H1 (cell line): ENCODE data around the gene COL21A1. TPM values are rescaled to one million over a fixed set of nuclear protein-coding genes. Genes with fewer than 3 reads are reported as not detected.

ENCODE experiments used
- CTCF ChIA-PET: fragments of 300-600 bp; sonication (Branson Sonifier 250); formaldehyde crosslinking; loops from one replicate; lab custom pipeline; 2021; ENCODE audit not compliant: partially characterized antibody; lab: Charles Lee
- POLR2A ChIA-PET: fragments of 300-600 bp; sonication (Branson Sonifier 250); formaldehyde crosslinking; loops from one replicate; lab custom pipeline; 2021; ENCODE audit warnings: inconsistent platforms; ENCODE audit not compliant: partially characterized antibody; lab: Charles Lee
- DNase-seq, 2 experiments: peaks; one replicate each; pipeline versions ENCODE4 v3.0.0 to v3.0.0-alpha.2; 2010 to 2022; ENCODE audit warnings: low spot score in 2 of 2, low read depth in 1 of 2, mixed read lengths in 1 of 2
- FAIRE-seq: peaks from 2 replicates; lab custom pipeline; 2011; peaks lifted over from hg19 to GRCh38; lab: Jason Lieb, UNC
- H2AFZ ChIP-seq: 2 replicates; pipeline ENCODE4 v1.8.1; 2012; ENCODE audit warnings: low read length, inconsistent platforms
- H2AK5ac ChIP-seq: 2 replicates; pipeline ENCODE4 v1.6.1; 2013; ENCODE audit warnings: low read depth, low read length
- H2BK120ac ChIP-seq: replicated peaks from 2 replicates; pipeline ENCODE3; 2013; ENCODE audit warnings: low read depth, low read length, inconsistent platforms
- H2BK12ac ChIP-seq: 2 replicates; pipeline ENCODE4 v1.6.1; 2013; ENCODE audit warnings: low read depth, low read length
- H2BK15ac ChIP-seq: 2 replicates; pipeline ENCODE4 v1.6.1; 2013; ENCODE audit warnings: low read length
- H2BK20ac ChIP-seq: 2 replicates; pipeline ENCODE4 v1.6.1; 2013; ENCODE audit warnings: low read length
- H2BK5ac ChIP-seq: 2 replicates; pipeline ENCODE4 v1.6.1; 2013; ENCODE audit warnings: low read depth, low read length
- H3K14ac ChIP-seq: 2 replicates; pipeline ENCODE4 v1.6.1; 2013; ENCODE audit warnings: inconsistent platforms; ENCODE audit not compliant: insufficient read length
- H3K18ac ChIP-seq: 2 replicates; pipeline ENCODE4 v1.6.1; 2013; ENCODE audit warnings: low read length; ENCODE audit errors: extremely low read depth
- H3K23ac ChIP-seq: 2 replicates; pipeline ENCODE4 v1.6.1; 2013; ENCODE audit warnings: inconsistent platforms; ENCODE audit not compliant: insufficient read length
- H3K23me2 ChIP-seq: 2 replicates; pipeline ENCODE4 v1.6.1; 2013; ENCODE audit warnings: low read depth, low read length
- H3K27ac ChIP-seq: 2 replicates; pipeline ENCODE4 v1.6.1; 2011; ENCODE audit warnings: low read depth, low read length, inconsistent platforms
- H3K27me3 ChIP-seq, 4 experiments: replicated peaks in 1 of 4; 1 replicate in 1 of 4; 2 replicates in 3 of 4; pipeline versions ENCODE4 v1.6.1 to v1.8.1; 2011 to 2013; ENCODE audit warnings: low read length in 3 of 4, mild to moderate bottlenecking in 3 of 4, inconsistent platforms in 2 of 4, mixed read lengths in 2 of 4, moderate library complexity in 1 of 4; ENCODE audit not compliant: control insufficient read depth in 3 of 4, insufficient read depth in 3 of 4; ENCODE audit errors: extremely low read depth in 1 of 4
- H3K36me3 ChIP-seq, 4 experiments: 2 replicates each; pipeline versions ENCODE4 v1.6.1 to v1.8.1; 2011 to 2013; ENCODE audit warnings: mild to moderate bottlenecking in 4 of 4, low read length in 3 of 4, moderate library complexity in 2 of 4, control low read depth in 1 of 4, inconsistent platforms in 1 of 4; ENCODE audit not compliant: insufficient read depth in 4 of 4, control insufficient read depth in 2 of 4
- H3K4ac ChIP-seq: replicated peaks from 2 replicates; pipeline ENCODE3; 2013; ENCODE audit warnings: low read length, low read depth, mixed read lengths, inconsistent platforms; ENCODE audit not compliant: insufficient read length
- H3K4me1 ChIP-seq, 4 experiments: replicated peaks in 1 of 4; 1 replicate in 1 of 4; 2 replicates in 3 of 4; pipeline versions ENCODE4 v1.6.1 to v1.8.1; 2011 to 2013; ENCODE audit warnings: low read length in 3 of 4, inconsistent platforms in 2 of 4, mixed read lengths in 1 of 4; ENCODE audit not compliant: insufficient read depth in 4 of 4, control insufficient read depth in 3 of 4
- H3K4me2 ChIP-seq, 2 experiments: 2 replicates each; pipeline versions ENCODE4 v1.6.1 to v1.8.1; 2011 to 2013; ENCODE audit warnings: low read depth in 2 of 2, low read length in 2 of 2, control low read depth in 1 of 2, inconsistent platforms in 1 of 2, mild to moderate bottlenecking in 1 of 2; ENCODE audit not compliant: insufficient read depth in 1 of 2
- H3K4me3 ChIP-seq, 4 experiments: fragments of 200-600, 300-600 bp in 1 of 4; sonication (generic), shearing (Covaris generic), sonication (Bioruptor Twin) in 1 of 4; 2 replicates each; pipeline versions ENCODE4 v1.5.1 to v1.8.1; 2011 to 2016; ENCODE audit warnings: low read length in 4 of 4, low read depth in 3 of 4, control low read depth in 2 of 4, inconsistent platforms in 2 of 4, mild to moderate bottlenecking in 2 of 4, mixed read lengths in 1 of 4, moderate library complexity in 1 of 4; ENCODE audit not compliant: insufficient read depth in 2 of 4; ENCODE audit errors: extremely low read depth in 1 of 4
- H3K56ac ChIP-seq: replicated peaks from 2 replicates; pipeline ENCODE3; 2013; ENCODE audit warnings: low read depth, mild to moderate bottlenecking, mixed read lengths, low read length, inconsistent platforms; ENCODE audit not compliant: insufficient read length
- H3K79me1 ChIP-seq: 2 replicates; pipeline ENCODE4 v1.6.1; 2013; ENCODE audit warnings: low read depth, low read length, control low read depth
- H3K79me2 ChIP-seq, 2 experiments: 2 replicates each; pipeline versions ENCODE4 v1.6.1 to v1.8.1; 2012 to 2013; ENCODE audit warnings: low read length in 2 of 2, mild to moderate bottlenecking in 2 of 2, inconsistent platforms in 1 of 2; ENCODE audit not compliant: insufficient read depth in 2 of 2, control insufficient read depth in 1 of 2
- H3K9ac ChIP-seq, 4 experiments: replicated peaks in 1 of 4; 1 replicate in 1 of 4; 2 replicates in 3 of 4; pipeline versions ENCODE4 v1.6.1 to v1.8.1; 2011 to 2013; ENCODE audit warnings: low read depth in 3 of 4, low read length in 3 of 4, control low read depth in 2 of 4, mild to moderate bottlenecking in 2 of 4, moderate library complexity in 2 of 4, inconsistent platforms in 1 of 4; ENCODE audit errors: extremely low read depth in 1 of 4
- H3K9me3 ChIP-seq, 2 experiments: 2 replicates each; pipeline versions ENCODE4 v1.6.1 to v1.8.1; 2012 to 2013; ENCODE audit warnings: mild to moderate bottlenecking in 2 of 2, moderate library complexity in 2 of 2, control low read depth in 1 of 2, inconsistent platforms in 1 of 2, low read depth in 1 of 2, low read length in 1 of 2, mixed read lengths in 1 of 2; ENCODE audit not compliant: insufficient read depth in 2 of 2
- H4K20me1 ChIP-seq, 2 experiments: replicated peaks in 1 of 2; 2 replicates each; pipeline versions ENCODE3 to v1.8.1; 2011 to 2013; ENCODE audit warnings: inconsistent platforms in 2 of 2, low read length in 2 of 2, mild to moderate bottlenecking in 1 of 2; ENCODE audit not compliant: insufficient read depth in 2 of 2, control insufficient read depth in 1 of 2
- H4K5ac ChIP-seq: 2 replicates; pipeline ENCODE4 v1.6.1; 2013; ENCODE audit warnings: low read length, low read depth, mixed read lengths, inconsistent platforms; ENCODE audit not compliant: insufficient read length
- H4K8ac ChIP-seq: 2 replicates; pipeline ENCODE4 v1.8.0; 2013; ENCODE audit warnings: mild to moderate bottlenecking, moderate library complexity, low read length, inconsistent platforms; ENCODE audit not compliant: insufficient read depth; ENCODE audit errors: extremely low read depth
- H4K91ac ChIP-seq: replicated peaks from 2 replicates; pipeline ENCODE3; 2013; ENCODE audit warnings: low read length, mixed read lengths, inconsistent platforms; ENCODE audit not compliant: insufficient read length
- CTBP2 ChIP-seq: IDR thresholded peaks from 2 replicates; pipeline ENCODE4 v1.7.0; 2011; ENCODE audit warnings: borderline replicate concordance, mild to moderate bottlenecking, moderate library complexity, mixed read lengths, low read length; ENCODE audit not compliant: insufficient read depth, insufficient read length
- WGBS, 2 experiments: shearing (Covaris generic) in 1 of 2; methylation state at CpG; one replicate each; pipeline versions ENCODE4 v1.1.6 to v1.1.7; 2013 to 2015; ENCODE audit warnings: low lambda C conversion rate in 2 of 2, mixed read lengths in 2 of 2, inconsistent platforms in 1 of 2, low coverage in 1 of 2, missing lambda C conversion rate in 1 of 2; ENCODE audit not compliant: insufficient replicate concordance in 2 of 2, insufficient coverage in 1 of 2, insufficient read length in 1 of 2; ENCODE audit errors: extremely low coverage in 1 of 2, missing lambda C conversion rate in 1 of 2; 5-methylcytosine and 5-hydroxymethylcytosine counted together
- polyA plus RNA-seq, 7 experiments: library from polyadenylated mRNA; depleted of rRNA in 3 of 7; stranded (reverse) in 5 of 7; unstranded in 2 of 7; fragments of >200 nt in 5 of 7; fragments of 200-250 nt in 2 of 7; gene quantifications; 1 replicate in 5 of 7; 2 replicates in 1 of 7; 4 replicates in 1 of 7; pipeline versions ENCODE4 v1.2.1 to v1.2.3, GENCODE V29; 2011 to 2013; ENCODE audit warnings: missing spikeins in 2 of 7, mixed read lengths in 2 of 7
- total RNA-seq: library from RNA; stranded (reverse); fragmentation: NEBNext Ultra II Directional; extraction: Animal tissue kit (Norgen Biotek cat#: 25700); gene quantifications from 2 replicates; pipeline ENCODE4 v1.2.1, GENCODE V29; 2021

COL21A1 gene
- total and polyA plus RNA-seq, 2 of the 8 experiments (the other 6 are each of a cell fraction or from before 2014, with no cell fraction given): 1.6 to 3.4 TPM

GRCh38 chr6:56268266-56268665, 20.9 kb upstream of the COL21A1 start:
- no peak for TF ChIP-seq CTBP2
- no peak overlapping the region for H4K5ac ChIP-seq
- no peaks in the 10 kb centered on the region; a peak in 2 of 4 replicates for H3K9me3 ChIP-seq
- no peak overlapping the region for H3K23ac ChIP-seq
- ChIA-PET CTCF (no interaction called here), POLR2A (no interaction called here)
- no peak overlapping the region for H2BK12ac ChIP-seq
- no peak overlapping the region for H2BK5ac ChIP-seq
- WGBS, 2 experiments: 100% methylated on average over 2 of the region's 2 CpGs; no CpG with 5 or more reads in 1 of the 2 experiments
- no peak overlapping the region for H2AFZ ChIP-seq
- H3K18ac ChIP-seq: no peak overlapping the region
- no peak overlapping the region for H3K14ac ChIP-seq
- H2BK20ac ChIP-seq: no peak overlapping the region
- no peak for DNase-seq
- no peak overlapping the region for H2AK5ac ChIP-seq
- H4K8ac ChIP-seq: no peak overlapping the region
- H3K27ac ChIP-seq: no peak overlapping the region
- H3K36me3 ChIP-seq: no peaks in the 10 kb centered on the region
- H3K79me1 ChIP-seq: no peaks in the 10 kb centered on the region
- FAIRE-seq: no peak
- no peak overlapping the region for H3K9ac ChIP-seq
- H3K4me1 ChIP-seq: no peaks in the 10 kb centered on the region
- no peak overlapping the region for H2BK15ac ChIP-seq
- H3K27me3 ChIP-seq: no peaks in the 10 kb centered on the region
- H3K56ac ChIP-seq: no peak overlapping the region
- H3K4me3 ChIP-seq: no peak overlapping the region
- H4K91ac ChIP-seq: no peak overlapping the region
- H2BK120ac ChIP-seq: no peak overlapping the region
- H3K23me2 ChIP-seq: no peaks in the 10 kb centered on the region
- no peaks in the 10 kb centered on the region for H4K20me1 ChIP-seq
- no peak overlapping the region for H3K4ac ChIP-seq
- H3K79me2 ChIP-seq: no peaks in the 10 kb centered on the region
- no peak overlapping the region for H3K4me2 ChIP-seq
